Measurements from ENCODE around the gene KLF1.
A peak's percentile ranks its signal among the peaks of the same experiment; 100 is the strongest.
"Not testable (repeated sequence)": the region's sequence is repeated elsewhere in the genome, so short reads cannot be mapped to it uniquely, and the experiment has no call there.

KLF1 gene

GRCh38 chr19:12890787-12891552 lies 4.0 kb upstream of the KLF1 start, which contains the start of gene GCDH:
TSS of gene GCDH (plus strand) at chr19:12891160. CDS start at chr19:12891305, 145 bp downstream.
- DNase-seq (ENCODE audit: low spot score), result peak; percentile 98

- not testable (repeated sequence) for DNase-seq (ENCODE audit: low spot score)
These were observed 3.3 kb upstream of the KLF1 start for GRCh38 chr19:12890299-12890786.

- peak; percentile 68 for DNase-seq (ENCODE audit: low spot score)
These were observed 1.1 kb upstream of the KLF1 start for GRCh38 chr19:12888006-12888603.

DNA sequence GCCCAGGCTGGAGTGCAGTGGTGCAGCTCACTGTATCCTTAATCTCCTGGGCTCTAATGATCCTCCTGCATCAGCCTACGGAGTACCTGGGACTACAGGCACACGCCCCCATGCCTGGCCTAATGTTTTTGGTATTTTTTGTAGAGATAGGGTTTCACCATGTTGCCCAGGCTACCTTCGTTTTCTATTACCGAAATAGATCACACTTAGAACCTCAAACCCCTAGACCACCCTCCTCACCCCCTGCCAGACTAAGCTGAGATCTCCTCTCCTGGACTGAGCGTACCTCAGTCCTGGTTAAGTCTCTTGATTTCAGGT lies 391 bp downstream of the KLF1 start:
- peak; percentile 68 for DNase-seq (ENCODE audit: low spot score)

- DNase-seq (ENCODE audit: low spot score), result peak; percentile 79
These were observed 1.0 kb downstream of the KLF1 start for GRCh38 chr19:12885749-12886650.

DNA sequence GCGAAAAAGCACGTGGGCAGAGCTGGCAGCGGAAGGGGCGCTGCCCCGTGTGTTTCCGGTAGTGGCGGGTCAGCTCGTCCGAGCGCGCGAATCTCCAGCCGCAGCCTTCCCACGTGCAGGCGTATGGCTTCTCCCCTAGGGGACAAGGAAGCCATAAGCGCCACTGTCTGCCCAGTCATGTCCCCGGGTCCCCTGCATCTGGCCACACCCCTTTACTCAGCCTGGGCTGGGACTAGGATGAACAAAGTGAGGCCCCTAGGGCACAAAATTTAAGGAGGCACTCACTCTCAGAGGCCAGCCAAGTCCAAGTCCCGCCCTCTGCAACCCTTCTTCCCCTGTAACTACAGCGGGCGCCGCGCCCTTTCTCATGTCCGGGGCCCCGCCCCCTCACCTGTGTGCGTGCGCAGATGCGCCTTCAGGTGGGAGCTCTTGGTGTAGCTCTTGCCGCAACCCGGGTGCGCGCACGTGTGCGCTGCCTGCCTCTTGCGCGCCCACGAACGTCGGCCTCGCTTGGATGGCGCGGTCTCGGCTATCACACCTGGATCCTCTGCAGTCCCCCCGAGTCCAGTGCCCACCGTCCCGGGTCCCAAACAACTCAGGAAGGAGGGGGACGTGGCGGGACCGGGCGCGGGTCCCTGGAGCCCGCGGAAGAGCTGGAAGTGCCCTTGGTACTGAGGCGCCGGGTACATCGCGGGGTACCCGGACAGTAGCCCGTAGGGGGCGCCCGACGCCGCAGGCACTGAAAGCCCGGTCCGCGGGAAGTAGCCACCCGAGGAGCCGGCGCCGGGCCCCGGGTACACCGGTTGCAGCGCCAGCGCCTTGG lies 1.9 kb downstream of the KLF1 start:
- peak; percentile 96 for DNase-seq (ENCODE audit: low spot score)

- no peak for DNase-seq (ENCODE audit: low spot score)
These were observed 2.4 kb downstream of the KLF1 start for GRCh38 chr19:12884627-12884925.

GRCh38 chr19:12884202-12884601 lies 2.8 kb downstream of the KLF1 start:
- DNase-seq (ENCODE audit: low spot score), result no peak

GRCh38 chr19:12882589-12882988 lies 4.4 kb downstream of the KLF1 start:
- DNase-seq (ENCODE audit: low spot score), result peak; percentile 48

DNA sequence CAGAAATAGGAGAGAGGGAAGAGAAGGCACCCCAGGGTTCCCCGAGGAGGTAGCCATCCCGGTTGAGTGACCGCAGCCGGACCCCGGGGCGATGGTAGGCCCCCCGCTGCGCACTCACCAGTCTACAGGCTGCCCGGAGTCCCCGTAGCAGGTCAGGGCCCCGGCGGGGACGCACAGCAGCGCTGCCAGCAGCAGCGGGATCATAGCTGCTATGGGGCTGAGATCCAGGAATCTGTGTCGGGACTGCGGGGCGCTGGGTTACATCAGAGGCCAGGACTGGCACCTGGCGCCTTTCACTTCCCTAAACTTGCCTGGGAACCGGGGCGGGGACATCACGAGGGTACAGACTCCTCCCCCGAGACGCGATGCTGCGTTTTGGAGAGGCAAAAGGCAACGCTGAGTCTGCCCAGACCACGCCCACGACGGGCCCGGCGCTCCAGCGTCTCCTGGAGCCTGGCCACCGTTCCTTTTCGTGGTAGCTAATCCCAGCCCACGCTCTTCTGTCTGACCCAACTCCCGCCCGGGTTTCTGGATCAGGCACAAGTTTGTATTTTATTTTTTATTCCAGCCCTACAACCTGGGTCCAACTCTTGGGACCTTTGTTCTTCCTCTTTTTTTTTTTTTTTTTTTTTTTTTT lies 5.7 kb downstream of the KLF1 start, which contains the start of gene DNASE2:
Gene DNASE2 (minus strand): TSS at position 278 of the 637 bp plus-strand sequence. CDS start 74 bp downstream, at position 204.
- peak; percentile 97 for DNase-seq (ENCODE audit: low spot score)

GRCh38 chr19:12880551-12881171 lies 6.3 kb downstream of the KLF1 start:
- peak; percentile 29 for DNase-seq (ENCODE audit: low spot score)

DNA sequence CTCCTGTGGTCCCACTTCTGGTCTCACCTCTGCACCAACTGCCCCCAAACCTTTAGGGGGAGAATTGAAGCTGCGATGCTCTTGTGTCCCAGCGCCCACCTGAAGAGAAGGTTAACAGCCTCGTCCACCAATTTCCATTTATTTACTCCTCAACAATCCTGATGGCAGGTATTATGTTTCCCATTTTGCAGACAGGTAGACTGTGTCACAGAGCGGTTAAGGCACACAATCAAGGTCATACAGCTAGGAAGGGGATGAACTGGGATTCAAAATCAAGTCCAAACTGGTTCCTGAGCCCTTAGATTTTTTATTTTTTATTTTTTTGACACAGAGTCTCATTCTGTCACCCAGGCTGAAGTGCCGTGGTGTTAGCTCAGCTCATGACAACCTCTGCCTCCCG lies 11.9 kb downstream of the KLF1 start:
- no peak for DNase-seq (ENCODE audit: low spot score)

DNA sequence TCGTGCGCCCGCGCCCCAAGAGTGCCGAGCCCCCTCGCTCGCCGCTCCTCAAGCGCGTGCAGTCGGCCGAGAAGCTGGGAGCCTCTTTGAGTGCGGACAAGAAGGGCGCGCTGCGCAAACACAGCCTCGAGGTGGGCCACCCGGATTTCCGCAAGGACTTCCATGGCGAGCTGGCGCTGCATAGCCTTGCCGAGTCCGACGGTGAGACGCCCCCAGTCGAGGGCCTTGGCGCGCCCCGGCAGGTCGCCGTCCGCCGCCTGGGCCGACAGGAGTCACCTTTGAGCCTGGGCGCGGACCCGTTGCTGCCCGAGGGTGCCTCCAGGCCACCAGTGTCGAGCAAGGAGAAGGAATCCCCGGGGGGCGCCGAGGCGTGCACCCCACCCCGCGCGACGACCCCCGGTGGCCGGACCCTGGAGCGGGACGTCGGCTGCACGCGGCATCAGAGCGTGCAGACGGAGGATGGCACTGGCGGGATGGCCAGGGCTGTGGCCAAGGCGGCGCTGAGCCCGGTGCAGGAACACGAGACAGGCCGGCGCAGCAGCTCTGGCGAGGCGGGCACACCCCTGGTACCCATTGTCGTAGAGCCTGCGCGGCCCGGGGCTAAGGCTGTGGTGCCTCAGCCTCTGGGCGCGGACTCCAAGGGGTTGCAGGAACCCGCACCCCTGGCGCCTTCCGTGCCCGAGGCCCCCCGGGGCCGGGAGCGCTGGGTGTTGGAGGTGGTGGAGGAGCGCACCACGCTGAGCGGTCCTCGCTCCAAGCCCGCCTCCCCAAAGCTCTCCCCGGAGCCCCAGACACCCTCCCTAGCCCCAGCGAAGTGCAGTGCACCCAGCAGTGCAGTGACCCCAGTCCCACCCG lies 12.9 kb downstream of the KLF1 start:
- no peak for DNase-seq (ENCODE audit: low spot score)

- DNase-seq (ENCODE audit: low spot score), result peak; percentile 80
These were observed 13.8 kb downstream of the KLF1 start for GRCh38 chr19:12872941-12873890.

DNA sequence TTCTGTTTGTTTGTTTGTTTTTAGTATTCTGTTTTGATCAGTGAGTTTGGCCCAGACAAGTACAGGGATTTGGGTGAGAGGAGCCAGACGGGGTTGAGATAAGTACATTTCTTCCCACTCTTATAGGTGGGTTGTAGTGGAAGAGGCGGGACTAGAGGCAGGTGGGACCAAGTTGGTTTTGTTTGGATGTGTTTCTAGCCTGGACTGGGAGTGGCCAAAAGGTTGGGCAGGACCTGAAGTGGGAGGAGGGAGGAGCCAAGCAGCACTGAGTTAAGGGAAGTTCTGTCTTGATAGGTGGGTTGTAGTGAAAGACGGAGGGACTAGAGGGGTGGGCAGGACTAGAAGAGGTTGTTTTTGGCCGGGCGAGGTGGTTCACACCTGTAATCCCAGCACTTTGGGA lies 14.7 kb downstream of the KLF1 start:
- peak; percentile 39 for DNase-seq (ENCODE audit: low spot score)

- no peak for DNase-seq (ENCODE audit: low spot score)
These were observed 15.3 kb downstream of the KLF1 start for GRCh38 chr19:12871681-12872080.

GRCh38 chr19:12868540-12869112 lies 18.4 kb downstream of the KLF1 start:
- DNase-seq (ENCODE audit: low spot score), result peak; percentile 29
